HEK293 (cell line): ENCODE measurements around the gene CA12.

Experiments used
- CTCF ChIA-PET: fragments of 350-600 bp; formaldehyde crosslinking; extraction: SDS; loops from one replicate; lab custom pipeline; 2021; ENCODE audit warnings: antibody characterized with exemption; lab: Yijun Ruan, JAX
- POLR2A ChIA-PET: fragments of 300-600 bp; formaldehyde crosslinking; extraction: SDS; loops from one replicate; lab custom pipeline; 2020; ENCODE audit warnings: antibody characterized with exemption, inconsistent platforms; lab: Yijun Ruan, JAX
- H3K27ac ChIP-seq: fragments of 200-500 bp; sonication (Bioruptor generic); 2 replicates; pipeline ENCODE4 v1.5.1; 2014; ENCODE audit warnings: low read depth, low read length, control low read depth, inconsistent platforms; ENCODE audit errors: extremely low read depth
- H3K36me3 ChIP-seq, 2 experiments: fragments of 200-500 bp in 1 of 2; sonication (Bioruptor generic) in 1 of 2; 1 replicate in 1 of 2; 2 replicates in 1 of 2; pipeline ENCODE4 v1.5.1; 2014 to 2017; ENCODE audit warnings: inconsistent platforms in 2 of 2, low read length in 2 of 2; ENCODE audit not compliant: control insufficient read depth in 2 of 2, insufficient read depth in 1 of 2
- H3K4me1 ChIP-seq: fragments of 200-500 bp; sonication (Bioruptor generic); 2 replicates; pipeline ENCODE4 v1.5.1; 2014; ENCODE audit warnings: mild to moderate bottlenecking, low read length, inconsistent platforms; ENCODE audit not compliant: control insufficient read depth, insufficient read depth
- H3K4me3 ChIP-seq: 2 replicates; pipeline ENCODE4 v1.5.1; 2011; ENCODE audit warnings: low read depth, mild to moderate bottlenecking, control low read depth, low read length, moderate library complexity
- H3K9me3 ChIP-seq: fragments of 200-500 bp; sonication (Bioruptor generic); 2 replicates; pipeline ENCODE4 v1.5.1; 2014; ENCODE audit warnings: low read depth, low read length, inconsistent platforms; ENCODE audit not compliant: control insufficient read depth, insufficient read depth
- EGR2 ChIP-seq: fragments of 450-650 bp; formaldehyde crosslinking; IDR thresholded peaks from 2 replicates; pipeline ENCODE4 v1.5.1; 2016; ENCODE audit warnings: low read depth, missing biosample characterization, missing genetic modification characterization
- YY2 ChIP-seq: fragments of 450-650 bp; formaldehyde crosslinking; IDR thresholded peaks from 2 replicates; pipeline ENCODE4 v1.5.1; 2016; ENCODE audit warnings: missing biosample characterization, missing genetic modification characterization
- ZBTB11 ChIP-seq: fragments of 450-650 bp; formaldehyde crosslinking; conservative IDR thresholded peaks from 2 replicates; pipeline ENCODE4 v1.5.1; 2016; ENCODE audit warnings: low read depth, missing biosample characterization, missing genetic modification characterization
- ZFHX2 ChIP-seq: fragments of 450-650 bp; formaldehyde crosslinking; conservative IDR thresholded peaks from 2 replicates; pipeline ENCODE4 v1.5.1; 2016; ENCODE audit warnings: missing biosample characterization, missing genetic modification characterization
- ZNF112 ChIP-seq: fragments of 450-650 bp; formaldehyde crosslinking; IDR thresholded peaks from 2 replicates; pipeline ENCODE4 v1.5.0; 2017; ENCODE audit warnings: missing biosample characterization, missing genetic modification characterization
- ZNF121 ChIP-seq: fragments of 450-650 bp; formaldehyde crosslinking; IDR thresholded peaks from 2 replicates; pipeline ENCODE4 v1.5.1; 2016; ENCODE audit warnings: missing biosample characterization, missing genetic modification characterization
- ZNF624 ChIP-seq: fragments of 450-650 bp; formaldehyde crosslinking; IDR thresholded peaks from 2 replicates; pipeline ENCODE4 v1.5.1; 2017; ENCODE audit warnings: missing biosample characterization, missing genetic modification characterization
- ZNF658 ChIP-seq: fragments of 450-650 bp; formaldehyde crosslinking; IDR thresholded peaks from 2 replicates; pipeline ENCODE4; 2016; ENCODE audit warnings: missing biosample characterization, missing genetic modification characterization
- ZNF768 ChIP-seq: fragments of 450-650 bp; formaldehyde crosslinking; IDR thresholded peaks from 2 replicates; pipeline ENCODE4 v1.5.1; 2018; ENCODE audit warnings: missing biosample characterization, mild to moderate bottlenecking, missing genetic modification characterization
- ZNF776 ChIP-seq: fragments of 450-650 bp; formaldehyde crosslinking; IDR thresholded peaks from 2 replicates; pipeline ENCODE4 v1.5.0; 2017; ENCODE audit warnings: missing biosample characterization, missing genetic modification characterization, borderline replicate concordance
- ZXDB ChIP-seq: fragments of 450-650 bp; formaldehyde crosslinking; IDR thresholded peaks from 2 replicates; pipeline ENCODE4 v1.5.1; 2016; ENCODE audit warnings: missing biosample characterization, missing genetic modification characterization
- TF ChIP-seq, protein P1 (sequence below): fragments of 450-650 bp; formaldehyde crosslinking; IDR thresholded peaks from 2 replicates; pipeline ENCODE4 v1.5.1; 2017; ENCODE audit warnings: missing biosample characterization, missing genetic modification characterization
- TF ChIP-seq, protein P2 (sequence below): fragments of 450-650 bp; formaldehyde crosslinking; IDR thresholded peaks from 2 replicates; pipeline ENCODE4 v1.5.1; 2016; ENCODE audit warnings: missing biosample characterization, missing genetic modification characterization

The CA12 gene

DNA sequence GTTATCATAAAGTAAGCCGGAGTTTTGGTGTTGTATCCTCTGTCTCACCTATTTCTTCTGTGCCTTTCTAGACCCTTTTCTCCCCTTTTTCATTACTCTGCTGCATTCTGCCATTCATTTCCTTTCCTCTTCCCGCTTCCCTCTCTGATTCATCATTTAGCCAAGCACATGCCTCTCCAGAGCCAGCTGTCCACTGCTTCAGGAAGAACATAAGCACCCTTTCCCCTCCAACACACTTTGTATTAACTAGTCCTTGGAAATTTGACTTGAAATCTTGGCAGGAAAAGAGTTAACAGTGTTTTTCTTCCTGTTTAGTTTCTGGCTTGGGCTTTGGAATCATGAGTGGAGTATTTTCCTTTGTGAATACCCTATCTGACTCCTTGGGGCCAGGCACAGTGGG lies 94.5 kb downstream of the CA12 start:
- H3K4me3 ChIP-seq, result no peak overlapping the region
- H3K4me1 ChIP-seq, result no peaks in the 10 kb centered on the region
- H3K36me3 ChIP-seq, result peaks cover 4 to 6% of the 10 kb centered on the region in 2 experiments; a peak in 2 of 3 replicates
- ChIA-PET CTCF (interaction anchor here (0.7 kb wide), 1 partner anchor 101 kb away, joined by 3 read pairs; no protein-coding TSS in a partner anchor), POLR2A (no interaction called here)
- TF ChIP-seq ZNF768 (tag by site-specific recombination), result no peak
- TF ChIP-seq, all 188 proteins: peak for 0
- Histone ChIP-seq H3K9me3 (no peaks in the 10 kb centered on the region), H3K27ac (no peak overlapping the region)

GRCh38 chr15:63284335-63284734 lies 97.3 kb downstream of the CA12 start:
- CTCF ChIA-PET, result no interaction called here

GRCh38 chr15:63283126-63283525 lies 98.5 kb downstream of the CA12 start:
- peak; percentile 51 for TF ChIP-seq ZFHX2 (tag by site-specific recombination)
- TF ChIP-seq, protein P1, sequence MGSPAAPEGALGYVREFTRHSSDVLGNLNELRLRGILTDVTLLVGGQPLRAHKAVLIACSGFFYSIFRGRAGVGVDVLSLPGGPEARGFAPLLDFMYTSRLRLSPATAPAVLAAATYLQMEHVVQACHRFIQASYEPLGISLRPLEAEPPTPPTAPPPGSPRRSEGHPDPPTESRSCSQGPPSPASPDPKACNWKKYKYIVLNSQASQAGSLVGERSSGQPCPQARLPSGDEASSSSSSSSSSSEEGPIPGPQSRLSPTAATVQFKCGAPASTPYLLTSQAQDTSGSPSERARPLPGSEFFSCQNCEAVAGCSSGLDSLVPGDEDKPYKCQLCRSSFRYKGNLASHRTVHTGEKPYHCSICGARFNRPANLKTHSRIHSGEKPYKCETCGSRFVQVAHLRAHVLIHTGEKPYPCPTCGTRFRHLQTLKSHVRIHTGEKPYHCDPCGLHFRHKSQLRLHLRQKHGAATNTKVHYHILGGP (tag by site-specific recombination), result no peak
- TF ChIP-seq, protein P2, sequence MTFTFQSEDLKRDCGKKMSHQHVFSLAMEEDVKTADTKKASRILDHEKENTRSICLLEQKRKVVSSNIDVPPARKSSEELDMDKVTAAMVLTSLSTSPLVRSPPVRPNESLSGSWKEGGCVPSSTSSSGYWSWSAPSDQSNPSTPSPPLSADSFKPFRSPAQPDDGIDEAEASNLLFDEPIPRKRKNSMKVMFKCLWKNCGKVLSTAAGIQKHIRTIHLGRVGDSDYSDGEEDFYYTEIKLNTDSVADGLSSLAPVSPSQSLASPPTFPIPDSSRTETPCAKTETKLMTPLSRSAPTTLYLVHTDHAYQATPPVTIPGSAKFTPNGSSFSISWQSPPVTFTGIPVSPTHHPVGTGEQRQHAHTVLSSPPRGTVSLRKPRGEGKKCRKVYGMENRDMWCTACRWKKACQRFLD (tag by site-specific recombination), result no peak
- no peak for TF ChIP-seq ZNF658 (tag by site-specific recombination)
- TF ChIP-seq EGR2, result peak; percentile 35; the same call in 1 of the 2 replicates
- H3K4me1 ChIP-seq, result no peaks in the 10 kb centered on the region
- peaks cover 6 to 8% of the 10 kb centered on the region in 2 experiments; a peak in 2 of 3 replicates for H3K36me3 ChIP-seq
- H3K4me3 ChIP-seq, result no peak overlapping the region
- no peak overlapping the region for H3K27ac ChIP-seq
- CTCF ChIA-PET, result no interaction called here
- POLR2A ChIA-PET, result no interaction called here
- H3K9me3 ChIP-seq, result no peaks in the 10 kb centered on the region

More at GRCh38 chr15:63284335-63284734, 97.3 kb downstream of the CA12 start:
- Histone ChIP-seq H3K9me3 (no peaks in the 10 kb centered on the region), H3K4me1 (no peaks in the 10 kb centered on the region), H3K36me3 (peaks cover 6 to 8% of the 10 kb centered on the region in 2 experiments; a peak in 2 of 3 replicates), H3K4me3 (no peak overlapping the region), H3K27ac (no peak overlapping the region)
- TF ChIP-seq ZNF121 (no peak), ZBTB11 (no peak), YY2 (tag by site-specific recombination) (no peak), ZNF624 (tag by site-specific recombination) (no peak), ZNF112 (no peak), ZXDB (no peak), ZNF776 (tag by site-specific recombination) (no peak)
- POLR2A ChIA-PET, result no interaction called here
